ENCODE results near the gene NALCN. TPM values are rescaled to one million over a fixed set of nuclear protein-coding genes. Genes with fewer than 3 reads are reported as not detected.
A peak's percentile ranks its signal among the peaks of the same experiment; 100 is the strongest.

Gene NALCN
- total RNA-seq, 1 donor from 2014 or later: 5.3 TPM

DNA sequence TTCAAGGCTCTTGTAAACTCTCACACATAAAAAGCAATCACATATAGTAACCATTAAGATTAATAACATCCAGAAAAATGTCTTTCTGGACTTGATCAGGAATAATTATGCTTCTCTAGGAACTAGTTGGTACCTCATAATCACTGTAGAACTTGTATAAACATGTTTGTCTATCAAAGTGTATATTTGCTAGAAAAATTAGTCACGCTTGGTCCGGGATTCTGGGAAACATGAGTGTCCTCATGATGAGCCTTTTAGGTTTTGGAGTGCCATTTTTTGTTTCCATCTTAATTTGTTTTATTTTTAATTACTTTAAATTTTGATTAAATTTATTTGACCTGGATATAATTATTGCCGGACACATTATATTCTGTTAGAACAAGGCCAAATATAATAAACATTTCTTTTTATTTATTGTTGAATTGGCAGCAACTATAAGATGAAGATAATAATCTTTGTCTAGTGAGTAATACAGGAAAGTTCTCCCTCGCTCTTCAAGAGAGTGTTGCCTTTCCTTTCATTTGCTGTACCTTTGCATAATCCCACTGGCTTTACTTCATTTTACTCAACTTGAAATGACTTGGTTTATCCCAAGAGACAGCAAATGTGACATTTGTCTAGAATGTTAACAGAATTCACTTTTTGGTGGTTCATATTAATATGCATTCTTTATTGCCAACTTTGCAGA lies 207.0 kb downstream of the NALCN start:
- no peak for DNase-seq (ENCODE audit: low read depth, low spot score)

DNA sequence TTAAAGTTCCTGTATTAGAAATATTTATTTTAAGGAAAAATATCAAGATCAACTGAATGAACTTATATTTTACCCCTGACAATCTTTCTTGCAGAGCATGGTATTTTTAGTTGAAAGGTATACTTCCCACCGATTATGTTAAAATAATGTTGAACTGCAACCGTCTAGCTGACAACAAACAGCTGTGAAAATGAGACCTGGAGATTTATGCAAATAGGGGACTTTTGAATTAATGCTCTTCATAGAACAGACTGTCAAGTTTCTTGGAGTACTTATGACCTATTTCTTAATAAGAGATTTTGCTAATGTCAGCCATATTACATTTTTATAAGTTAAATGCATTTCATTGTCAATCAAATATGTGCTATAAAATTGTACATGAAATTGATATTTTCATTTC lies 210.9 kb downstream of the NALCN start:
- no peak for DNase-seq (ENCODE audit: low read depth, low spot score)

DNA sequence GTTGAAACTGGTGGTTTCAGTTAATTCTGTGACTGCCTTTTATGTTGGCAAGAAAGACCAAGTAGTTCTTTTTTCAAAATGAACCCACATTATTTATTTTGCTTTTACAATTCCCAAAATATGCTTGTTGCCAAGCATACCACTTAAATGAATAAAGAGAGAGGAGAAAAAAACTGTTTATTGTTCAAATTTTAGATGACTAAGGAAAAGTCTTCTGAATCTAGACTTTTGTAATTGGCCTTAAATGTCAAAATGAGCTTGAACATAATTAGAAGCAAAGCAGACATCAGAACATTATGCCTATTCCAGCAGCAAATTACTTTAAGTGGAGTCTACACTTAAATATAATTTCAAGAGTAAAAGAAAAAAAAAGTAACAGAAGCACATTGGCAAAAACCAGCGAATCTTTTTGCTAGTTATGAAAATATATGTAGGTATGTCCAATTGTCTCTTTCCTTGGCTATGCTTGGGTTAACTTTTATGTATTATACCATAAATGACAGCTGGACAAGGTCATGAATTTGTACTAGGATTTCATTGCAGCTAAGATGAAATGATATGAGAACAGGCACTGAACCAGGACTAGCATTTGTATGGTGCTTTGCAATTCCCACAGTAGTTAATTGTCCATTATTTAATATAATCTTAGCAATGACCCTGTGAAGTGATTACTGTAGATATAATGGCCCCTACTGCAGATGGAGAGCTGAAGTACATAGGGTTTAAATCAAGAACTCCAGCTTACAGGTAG lies 211.9 kb downstream of the NALCN start:
- no peak for DNase-seq (ENCODE audit: low read depth, low spot score)

DNA sequence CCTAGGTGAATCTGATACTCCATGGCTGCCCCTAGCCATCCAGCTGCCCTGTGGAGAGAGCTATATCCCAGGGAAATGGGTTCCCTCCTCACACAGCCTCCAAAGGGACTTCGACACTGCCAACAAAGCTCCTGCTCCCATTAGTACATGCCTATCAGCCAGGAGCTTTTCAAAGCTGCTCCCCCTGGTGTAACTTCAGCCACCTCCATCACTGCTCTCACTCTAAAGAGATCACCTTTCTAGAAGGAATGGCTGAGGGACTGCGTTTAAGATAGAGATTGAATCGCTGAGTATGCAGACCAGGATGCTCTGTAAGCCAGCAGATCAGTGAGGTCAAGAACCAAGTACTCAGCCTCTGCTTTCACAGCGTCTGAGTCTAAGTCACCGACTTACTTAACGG lies 213.7 kb downstream of the NALCN start:
- no peak for DNase-seq (ENCODE audit: low read depth, low spot score)

DNA sequence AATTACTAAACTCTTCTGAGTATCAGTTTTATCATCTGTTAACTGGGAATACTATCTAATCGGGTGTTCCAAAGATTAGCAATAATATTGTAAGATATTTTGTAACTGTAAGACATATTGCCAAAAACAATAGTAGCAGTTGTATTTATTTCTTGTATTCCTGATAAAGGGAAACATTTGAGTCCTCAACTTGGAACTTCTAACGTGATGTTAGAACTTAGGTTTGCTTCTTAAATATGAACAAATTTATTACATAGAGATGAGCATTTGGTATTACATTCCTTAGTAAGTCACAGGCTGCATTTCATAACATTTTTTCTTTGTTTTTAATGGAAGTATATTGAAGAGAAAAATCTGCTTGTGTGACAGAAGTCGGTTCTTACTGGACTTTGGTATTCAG lies 225.3 kb downstream of the NALCN start:
- no peak for DNase-seq (ENCODE audit: low read depth, low spot score)

DNA sequence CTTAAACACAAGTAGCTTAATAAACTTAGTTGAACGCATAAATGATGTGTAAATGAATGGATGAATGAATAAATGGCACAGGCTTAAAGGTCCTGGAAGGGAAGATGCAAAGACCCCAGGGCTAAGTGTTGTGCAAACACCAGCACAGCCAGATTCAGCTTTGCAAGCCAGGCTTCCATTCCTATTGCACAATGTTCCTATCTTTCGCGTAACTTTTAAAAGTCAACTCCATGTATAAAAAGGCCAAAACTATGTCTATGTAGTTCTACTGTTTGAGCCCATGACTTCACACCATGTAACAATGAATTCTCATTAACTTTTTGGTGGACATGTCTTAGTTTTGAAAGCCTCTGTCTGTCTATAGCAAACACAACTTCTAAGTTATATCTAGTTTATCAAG lies 226.0 kb downstream of the NALCN start:
- DNase-seq (ENCODE audit: low read depth, low spot score): no peak

DNA sequence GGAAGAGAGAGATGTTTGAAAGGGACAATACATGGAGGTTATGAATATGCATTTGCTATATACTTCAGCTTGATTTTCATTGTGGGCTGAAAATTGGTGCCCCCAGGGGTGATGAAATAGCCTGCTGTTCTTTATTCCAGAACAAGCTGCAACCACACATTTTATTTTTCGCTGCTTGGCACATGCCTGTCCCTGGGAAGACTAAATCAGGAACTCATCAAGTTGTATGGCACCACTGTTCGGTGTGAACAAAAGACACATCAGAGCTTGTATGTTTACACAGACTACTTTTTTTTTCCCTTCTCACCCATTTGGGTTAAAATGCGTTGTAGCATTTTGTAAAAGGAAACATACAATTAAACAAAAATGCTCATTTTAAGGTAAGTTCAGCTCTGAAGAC lies 230.7 kb downstream of the NALCN start:
- no peak for DNase-seq (ENCODE audit: low read depth, low spot score)

DNA sequence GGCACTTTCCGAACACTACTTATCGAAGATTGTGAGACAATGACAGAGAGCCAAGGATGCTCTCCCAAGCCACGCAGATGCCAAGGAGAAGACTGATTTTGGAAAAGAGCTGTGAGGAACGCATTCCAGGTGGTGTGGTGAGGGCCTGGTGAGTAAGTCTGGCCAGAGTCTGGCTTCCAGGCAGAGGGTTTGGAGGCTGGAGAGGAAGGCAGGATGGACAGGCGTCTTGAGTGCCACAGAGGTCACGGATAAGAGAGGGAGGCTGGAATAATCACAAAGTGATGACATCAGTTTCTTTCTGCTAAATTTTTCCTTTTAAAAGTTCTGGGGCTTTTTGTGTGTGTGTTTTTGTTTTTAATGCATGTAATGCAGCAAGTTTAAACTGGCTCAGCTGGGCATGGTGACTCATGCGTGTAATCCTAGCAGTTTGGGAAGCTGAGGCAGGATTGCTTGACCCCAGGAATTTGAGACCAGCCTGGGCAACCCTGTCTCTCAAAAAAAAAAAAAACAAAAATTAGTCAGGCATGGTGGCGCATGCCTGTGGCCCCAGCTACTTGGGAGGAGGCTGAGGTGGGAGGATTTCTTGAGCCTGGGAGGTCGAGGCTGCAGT lies 235.1 kb downstream of the NALCN start:
- DNase-seq (ENCODE audit: low read depth, low spot score): no peak

DNA sequence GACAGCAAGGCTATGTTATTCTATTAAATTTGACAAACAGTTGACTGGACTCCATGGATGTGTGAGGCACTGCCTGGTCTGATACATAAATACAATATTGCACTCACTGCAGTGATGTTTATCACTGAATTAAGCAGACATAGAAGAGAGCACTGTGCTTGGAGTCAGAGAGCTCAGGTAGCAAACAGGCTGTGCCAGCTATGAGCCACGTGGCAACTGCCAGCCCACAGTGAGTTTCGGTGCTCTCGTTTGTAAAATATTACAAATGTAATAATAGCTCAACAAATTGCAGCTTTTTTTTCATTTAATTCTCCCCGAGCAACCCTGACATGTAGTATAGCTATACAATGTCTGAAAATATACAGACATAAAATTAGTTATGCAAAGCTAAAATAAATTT lies 237.3 kb downstream of the NALCN start:
- no peak for DNase-seq (ENCODE audit: low read depth, low spot score)

DNA sequence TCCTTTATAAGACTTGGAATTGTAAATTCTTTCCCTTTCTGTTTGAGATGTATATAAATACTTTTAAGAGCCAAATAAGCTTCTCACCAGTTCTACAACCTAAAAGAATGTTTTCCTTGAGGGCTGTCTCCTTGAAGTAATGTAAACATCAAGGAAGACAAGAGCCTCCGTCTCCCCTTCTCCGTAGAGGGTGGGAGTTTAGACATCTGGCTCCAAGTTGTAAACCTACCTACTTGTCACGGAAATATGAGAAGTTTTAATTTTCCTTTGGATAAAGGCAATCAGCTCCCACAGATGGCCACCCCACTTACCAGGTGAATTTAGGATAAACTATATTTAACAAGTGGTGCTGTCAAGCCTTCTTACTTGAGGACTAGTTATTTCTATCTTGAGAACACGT lies 237.9 kb downstream of the NALCN start:
- no peak for DNase-seq (ENCODE audit: low read depth, low spot score)

DNA sequence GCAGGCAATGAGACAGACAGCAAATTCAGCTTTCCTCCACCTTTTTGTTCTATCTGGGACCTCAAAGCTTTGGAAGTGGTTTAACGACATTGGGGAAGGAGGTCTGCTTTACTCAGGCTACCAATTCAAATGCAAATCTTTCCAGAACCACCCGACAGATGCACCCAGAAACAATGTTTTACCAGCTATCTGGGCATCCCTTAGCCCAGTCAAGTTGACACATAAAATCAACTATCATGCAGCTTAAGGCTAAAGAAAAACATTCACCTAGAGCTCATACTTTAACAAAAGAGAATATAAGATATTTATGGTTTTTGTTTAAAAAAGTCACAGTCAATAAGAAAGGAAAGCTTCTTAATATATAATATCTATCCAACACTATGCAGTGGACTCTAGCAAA lies 246.0 kb downstream of the NALCN start:
- no peak for DNase-seq (ENCODE audit: low read depth, low spot score)

DNA sequence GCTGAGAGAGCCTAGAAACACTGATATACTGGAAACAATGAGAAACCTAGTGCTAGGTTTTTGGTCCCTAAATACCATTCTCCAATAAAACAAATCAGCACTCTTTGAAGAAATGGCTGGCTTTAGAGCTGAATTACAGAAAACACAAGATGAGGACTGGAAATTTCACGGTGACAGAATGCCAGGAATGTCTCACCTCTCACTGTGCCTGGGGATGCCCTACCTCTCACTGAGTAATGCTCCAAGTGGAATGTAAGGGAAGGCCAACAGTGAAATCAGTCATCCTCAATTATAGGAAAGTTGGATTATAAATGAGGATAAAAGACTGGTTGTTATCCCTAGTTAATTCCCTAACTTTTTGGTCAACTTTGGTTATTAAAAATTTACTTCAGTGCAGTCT lies 259.0 kb downstream of the NALCN start:
- no peak for DNase-seq (ENCODE audit: low read depth, low spot score)

DNA sequence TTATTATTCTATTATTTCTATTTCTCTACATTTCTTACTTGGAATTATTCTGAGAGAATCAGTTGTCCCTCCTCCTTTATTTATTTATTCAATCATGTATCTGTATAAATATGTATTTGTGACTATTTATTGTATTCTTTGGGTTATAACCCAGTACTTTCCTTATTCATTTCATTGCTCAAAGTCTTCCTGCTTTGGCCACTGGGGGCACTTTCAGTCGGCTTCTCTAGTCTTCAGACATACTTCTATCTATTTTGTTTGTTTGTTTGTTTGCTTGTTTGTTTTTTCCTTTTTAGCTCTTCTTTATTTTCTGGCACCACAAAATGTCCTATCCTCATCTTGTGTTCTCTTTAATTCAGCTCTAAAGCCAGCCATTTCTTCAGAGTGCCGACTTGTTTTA lies 260.4 kb downstream of the NALCN start:
- DNase-seq (ENCODE audit: low read depth, low spot score): no peak

DNA sequence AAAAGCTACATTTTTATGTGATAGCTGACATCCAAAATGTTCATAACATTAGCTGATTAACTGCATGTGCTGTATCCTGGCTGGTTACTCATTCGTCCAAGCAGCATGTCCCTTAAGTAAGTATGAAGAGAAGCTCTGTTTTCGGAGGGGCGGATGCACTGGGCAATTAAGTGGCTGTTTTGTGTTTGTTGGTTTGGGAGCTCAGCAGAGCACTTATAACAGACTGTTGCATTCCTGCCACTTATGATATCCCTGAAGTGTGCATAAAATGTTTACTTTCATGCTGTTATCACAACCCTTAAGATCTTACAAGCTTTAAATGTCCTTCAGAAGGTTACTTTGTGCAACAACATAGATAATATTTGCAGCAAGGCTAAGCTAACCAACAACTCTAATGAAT lies 264.1 kb downstream of the NALCN start:
- no peak for DNase-seq (ENCODE audit: low read depth, low spot score)

DNA sequence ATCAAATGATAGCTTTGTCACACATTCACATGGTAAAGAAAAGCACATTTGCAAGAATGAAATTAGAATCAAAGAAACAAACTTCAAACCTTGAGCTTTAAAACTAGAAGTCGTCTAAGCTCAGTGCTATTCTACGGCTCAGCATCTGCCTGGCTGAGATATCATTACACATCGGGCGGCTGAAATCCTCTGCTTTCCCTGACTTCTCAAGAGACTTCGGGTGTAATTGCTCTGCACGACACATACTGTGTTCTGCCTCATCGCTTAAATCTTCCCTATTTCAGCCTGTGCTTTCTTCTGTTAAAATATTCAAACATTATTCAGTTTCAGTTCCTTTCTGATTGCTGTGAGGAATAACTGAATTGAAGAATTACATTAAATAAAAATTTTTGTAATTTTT lies 265.3 kb downstream of the NALCN start:
- DNase-seq (ENCODE audit: low read depth, low spot score): no peak

DNA sequence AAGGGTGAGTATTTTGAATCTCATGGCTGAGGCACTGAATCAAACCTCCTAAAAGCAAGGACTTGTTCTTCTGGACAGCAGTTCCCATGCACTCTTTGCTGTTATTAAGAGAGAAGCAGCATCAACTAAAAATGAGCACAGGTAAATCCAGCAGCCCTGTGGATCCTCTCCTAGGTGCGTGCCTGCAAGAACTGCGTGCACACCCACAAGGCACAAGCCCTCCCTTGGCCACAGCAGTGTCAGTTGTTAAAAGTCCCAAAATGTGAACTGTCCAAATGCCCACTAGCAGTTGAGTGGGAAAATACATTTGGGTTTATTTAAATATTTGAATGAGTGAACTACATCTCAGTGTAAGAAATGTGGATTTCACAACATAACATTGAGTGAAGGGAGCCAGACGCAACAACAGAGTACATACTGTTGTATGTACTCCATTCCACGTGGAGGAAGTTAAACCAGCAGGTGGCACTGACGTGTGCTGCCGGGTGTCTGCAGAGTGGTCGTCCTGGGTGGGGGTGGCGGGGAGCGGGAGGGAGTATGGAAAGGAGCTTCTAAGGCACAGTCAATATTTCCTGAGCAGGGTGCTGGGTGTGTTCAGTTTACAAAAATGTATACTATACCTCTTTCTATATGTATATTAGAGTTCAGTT lies 266.4 kb downstream of the NALCN start:
- DNase-seq (ENCODE audit: low read depth, low spot score): no peak

DNA sequence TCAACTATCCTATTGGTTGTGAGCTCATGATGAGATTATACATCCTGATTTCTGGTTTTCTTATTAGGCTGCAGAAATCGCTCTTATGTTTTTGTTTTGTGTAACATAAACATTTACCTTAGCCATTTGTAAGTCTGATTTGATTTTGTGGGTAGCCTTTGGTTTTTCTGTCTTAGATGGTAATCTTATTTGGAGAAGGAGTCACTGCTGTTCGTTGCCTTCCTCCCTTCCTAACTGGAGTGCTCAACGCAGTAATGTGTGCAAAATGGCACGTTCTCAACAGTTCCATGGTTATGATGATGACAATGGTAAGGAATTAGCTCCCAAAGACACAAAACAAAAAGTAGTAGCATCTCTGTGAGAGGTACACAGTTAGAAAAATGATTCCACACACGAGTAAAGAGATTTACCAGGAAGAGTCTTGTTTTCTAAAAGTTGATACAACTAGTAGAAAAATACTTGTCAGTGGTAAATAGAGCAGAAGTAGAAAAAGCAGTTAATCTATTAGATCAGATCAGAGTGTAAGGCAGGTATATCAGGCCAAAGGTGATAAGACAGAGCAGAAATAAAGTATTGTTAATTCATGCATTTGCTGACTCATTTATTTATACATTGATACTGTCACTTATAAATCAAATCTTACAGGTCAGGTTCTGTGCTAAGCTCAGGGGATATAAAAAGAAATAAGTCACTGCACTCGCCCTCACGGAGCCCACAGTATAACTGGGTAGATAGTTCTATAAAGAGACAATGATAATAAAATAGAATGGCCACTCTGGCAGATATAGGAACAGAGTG lies 270.0 kb downstream of the NALCN start:
- no peak for DNase-seq (ENCODE audit: low read depth, low spot score)

DNA sequence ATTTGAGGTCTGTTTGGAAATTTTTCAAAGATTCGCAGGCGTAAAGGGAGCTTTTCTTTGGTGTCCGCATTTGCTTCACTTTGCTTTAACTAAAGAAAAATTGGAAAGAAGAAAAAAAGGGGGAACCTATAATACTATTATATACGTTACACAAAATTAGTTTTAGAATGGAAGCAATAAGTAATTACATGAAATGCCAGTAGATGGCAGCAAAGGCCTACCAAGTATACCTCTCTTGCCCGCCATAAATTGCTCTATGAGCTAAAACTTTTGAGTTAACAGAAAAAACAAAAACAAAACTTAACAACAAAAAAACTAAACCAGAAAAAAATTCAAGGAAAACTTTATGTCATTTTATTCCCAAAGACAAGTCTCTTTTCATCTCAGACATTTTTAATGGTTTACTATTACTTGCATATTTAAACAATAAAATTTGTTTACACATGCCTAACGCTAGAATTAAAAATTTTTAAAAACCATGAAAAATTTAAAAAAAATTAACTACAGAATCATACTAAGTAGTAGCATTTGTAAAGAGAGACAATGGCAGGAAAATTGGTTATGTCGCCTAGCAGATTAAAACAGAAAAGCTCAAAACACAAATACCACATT lies 271.4 kb downstream of the NALCN start:
- peak; percentile 27 for DNase-seq (ENCODE audit: low read depth, low spot score)

DNA sequence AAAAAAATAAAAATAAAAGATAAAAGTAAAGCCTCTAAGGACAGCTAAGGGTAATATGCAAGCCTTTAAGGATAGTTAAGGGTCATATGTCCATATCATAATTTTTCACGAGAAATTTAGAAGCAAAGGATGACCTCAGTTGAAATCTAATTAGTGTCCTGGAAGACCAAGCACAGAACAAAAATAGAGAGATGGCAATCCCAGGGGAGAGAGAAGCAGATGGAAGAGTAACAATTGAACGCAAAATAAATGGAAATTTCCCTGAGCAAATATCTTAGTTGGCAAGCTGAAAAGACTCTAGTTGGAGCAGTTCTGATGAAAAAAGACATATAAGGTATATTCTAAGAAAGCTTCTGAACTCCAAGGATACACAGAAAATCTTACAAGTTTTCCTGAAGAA lies 275.4 kb downstream of the NALCN start:
- no peak for DNase-seq (ENCODE audit: low read depth, low spot score)

DNA sequence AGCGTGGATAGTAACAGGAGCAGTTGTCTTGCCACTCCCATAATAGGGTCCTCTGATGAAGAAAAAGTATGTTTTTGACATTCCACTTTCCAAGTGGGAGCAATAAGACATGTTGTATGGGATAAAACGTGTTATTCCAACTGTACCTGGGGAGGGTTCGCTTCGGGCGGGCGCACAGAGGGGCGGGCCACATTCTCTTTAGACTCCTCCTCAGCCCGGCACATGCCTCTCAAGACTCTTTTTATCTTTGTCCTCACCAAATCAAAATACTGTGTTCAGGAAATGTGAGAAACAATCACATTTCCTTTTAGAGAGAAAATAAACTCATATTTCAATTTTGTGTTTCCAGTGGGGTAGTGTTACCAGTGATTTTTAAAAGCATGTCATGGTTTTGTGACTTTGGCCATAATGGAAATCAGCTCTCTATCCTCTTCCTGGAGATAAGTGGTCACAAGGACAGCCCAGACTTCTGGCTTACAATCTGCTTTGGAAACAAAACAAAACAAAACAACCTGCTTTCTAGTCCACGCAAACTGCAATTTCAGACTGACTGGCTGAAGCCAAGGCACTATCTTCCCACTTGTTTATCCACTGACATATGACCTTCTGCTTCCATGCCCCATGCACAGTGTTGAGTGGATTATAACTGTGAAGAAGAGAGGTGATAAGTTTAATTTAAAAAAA lies 276.1 kb downstream of the NALCN start:
- peak; percentile 13 for DNase-seq (ENCODE audit: low read depth, low spot score)

DNA sequence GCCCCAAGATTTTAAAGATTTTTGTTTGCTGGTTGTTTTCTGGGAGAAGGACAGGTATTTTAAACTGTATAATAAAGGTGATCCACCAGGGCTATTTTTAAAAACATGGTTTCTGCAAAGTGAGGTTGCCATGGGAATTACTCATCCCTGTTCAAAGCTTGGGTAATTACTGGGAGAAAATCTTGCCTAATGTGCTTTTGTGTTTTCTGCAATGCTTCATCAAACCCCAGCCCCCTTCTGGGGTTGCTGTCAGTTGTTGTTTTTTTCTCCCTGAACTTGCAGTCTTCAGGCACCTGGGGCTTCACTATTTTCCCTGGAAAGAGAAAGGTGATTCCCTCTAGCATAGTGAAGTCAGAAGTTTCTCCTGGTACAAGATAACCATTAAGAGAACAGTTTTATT lies 277.2 kb downstream of the NALCN start:
- no peak for DNase-seq (ENCODE audit: low read depth, low spot score)

Data from pulmonary artery endothelial cell (primary cell).